Osteoblast (primary cell): Measurements from ENCODE around the gene TERB1. TPM values are rescaled to one million over a fixed set of nuclear protein-coding genes. Genes with fewer than 3 reads are reported as not detected.
"Not testable (repeated sequence)": the region's sequence is repeated elsewhere in the genome, so short reads cannot be mapped to it uniquely, and the experiment has no call there.

Experiments
- DNase-seq: peaks from one replicate; pipeline ENCODE4 v3.0.0; 2011; ENCODE audit warnings: low spot score, mixed read lengths; ENCODE audit not compliant: insufficient read length; ENCODE audit errors: missing footprints
- H2AFZ ChIP-seq: 2 replicates; pipeline ENCODE4 v1.6.0; 2011; ENCODE audit warnings: mild to moderate bottlenecking, low read length
- H3K27ac ChIP-seq: 2 replicates; pipeline ENCODE4 v1.5.1; 2011; ENCODE audit warnings: mild to moderate bottlenecking, low read depth, low read length, moderate library complexity
- H3K27me3 ChIP-seq: 2 replicates; pipeline ENCODE4 v1.6.0; 2012; ENCODE audit warnings: mild to moderate bottlenecking, control low read depth, inconsistent platforms, low read length, moderate library complexity; ENCODE audit not compliant: insufficient read depth
- H3K36me3 ChIP-seq: 2 replicates; pipeline ENCODE4 v1.5.1; 2011; ENCODE audit warnings: mild to moderate bottlenecking, low read length, control low read depth, moderate library complexity; ENCODE audit not compliant: insufficient read depth
- H3K4me1 ChIP-seq: 2 replicates; pipeline ENCODE4 v1.5.1; 2011; ENCODE audit warnings: mild to moderate bottlenecking, low read length, control low read depth, moderate library complexity; ENCODE audit not compliant: insufficient read depth
- H3K4me2 ChIP-seq: 2 replicates; pipeline ENCODE4 v1.6.0; 2011; ENCODE audit warnings: mild to moderate bottlenecking, low read length; ENCODE audit not compliant: insufficient read depth
- H3K4me3 ChIP-seq: fragments of 200-600 bp; sonication (generic); 3 replicates; pipeline ENCODE4 v1.5.1; 2012; ENCODE audit warnings: mild to moderate bottlenecking, low read length, inconsistent platforms; ENCODE audit not compliant: insufficient read depth
- H3K79me2 ChIP-seq: 2 replicates; pipeline ENCODE4 v1.6.0; 2012; ENCODE audit warnings: mild to moderate bottlenecking, low read length, control low read depth, inconsistent platforms; ENCODE audit not compliant: insufficient read depth
- H3K9me3 ChIP-seq: 2 replicates; pipeline ENCODE4 v1.5.1; 2011; ENCODE audit warnings: low read depth, low read length, control low read depth
- H4K20me1 ChIP-seq: 2 replicates; pipeline ENCODE4 v1.6.0; 2012; ENCODE audit warnings: mild to moderate bottlenecking, low read length, control low read depth; ENCODE audit not compliant: insufficient read depth
- total RNA-seq: library from RNA; depleted of rRNA; stranded (reverse); fragments of >200 nt; gene quantifications from 2 replicates; pipeline ENCODE4 v1.2.3, GENCODE V29; 2012
- TF ChIP-seq, protein P1 (sequence below): IDR thresholded peaks from 2 replicates; pipeline ENCODE4 v1.5.1; 2011; ENCODE audit warnings: mild to moderate bottlenecking, low read depth, low read length, moderate library complexity; ENCODE audit errors: extremely low read depth

The TERB1 gene
- total RNA-seq, 1 donor, result 0.36 TPM

DNA sequence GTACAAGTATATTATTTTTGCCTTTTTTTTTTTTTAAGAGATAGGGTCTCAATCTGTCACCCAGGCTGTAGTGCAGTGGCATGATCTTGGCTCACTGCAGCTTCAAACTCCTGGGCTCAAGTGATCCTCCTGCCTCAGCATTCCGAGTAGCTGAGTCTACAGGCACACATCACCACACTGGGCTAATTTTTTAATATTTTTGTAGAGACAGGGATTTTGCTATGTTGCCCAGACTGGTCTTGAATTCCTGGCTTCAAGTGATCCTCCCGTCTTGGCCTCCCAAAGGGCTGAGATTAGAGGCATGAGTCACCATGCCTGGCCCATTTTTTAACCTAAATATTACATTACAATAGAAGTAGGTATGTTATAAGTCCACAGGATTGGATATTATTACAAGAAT, 3.2 kb downstream of the TERB1 start:
- H3K27ac ChIP-seq, result no peak overlapping the region
- H3K4me2 ChIP-seq, result no peak overlapping the region
- H3K4me1 ChIP-seq, result no peaks in the 10 kb centered on the region
- H3K27me3 ChIP-seq, result no peaks in the 10 kb centered on the region
- no peak overlapping the region for H2AFZ ChIP-seq
- H3K79me2 ChIP-seq, result no peaks in the 10 kb centered on the region
- no peaks in the 10 kb centered on the region for H4K20me1 ChIP-seq
- no peak for DNase-seq
- TF ChIP-seq, protein P1, sequence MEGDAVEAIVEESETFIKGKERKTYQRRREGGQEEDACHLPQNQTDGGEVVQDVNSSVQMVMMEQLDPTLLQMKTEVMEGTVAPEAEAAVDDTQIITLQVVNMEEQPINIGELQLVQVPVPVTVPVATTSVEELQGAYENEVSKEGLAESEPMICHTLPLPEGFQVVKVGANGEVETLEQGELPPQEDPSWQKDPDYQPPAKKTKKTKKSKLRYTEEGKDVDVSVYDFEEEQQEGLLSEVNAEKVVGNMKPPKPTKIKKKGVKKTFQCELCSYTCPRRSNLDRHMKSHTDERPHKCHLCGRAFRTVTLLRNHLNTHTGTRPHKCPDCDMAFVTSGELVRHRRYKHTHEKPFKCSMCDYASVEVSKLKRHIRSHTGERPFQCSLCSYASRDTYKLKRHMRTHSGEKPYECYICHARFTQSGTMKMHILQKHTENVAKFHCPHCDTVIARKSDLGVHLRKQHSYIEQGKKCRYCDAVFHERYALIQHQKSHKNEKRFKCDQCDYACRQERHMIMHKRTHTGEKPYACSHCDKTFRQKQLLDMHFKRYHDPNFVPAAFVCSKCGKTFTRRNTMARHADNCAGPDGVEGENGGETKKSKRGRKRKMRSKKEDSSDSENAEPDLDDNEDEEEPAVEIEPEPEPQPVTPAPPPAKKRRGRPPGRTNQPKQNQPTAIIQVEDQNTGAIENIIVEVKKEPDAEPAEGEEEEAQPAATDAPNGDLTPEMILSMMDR, result no peak
- peaks cover 16% of the 10 kb centered on the region for H3K36me3 ChIP-seq
- no peak overlapping the region for H3K4me3 ChIP-seq
- H3K9me3 ChIP-seq, result no peaks in the 10 kb centered on the region

DNA sequence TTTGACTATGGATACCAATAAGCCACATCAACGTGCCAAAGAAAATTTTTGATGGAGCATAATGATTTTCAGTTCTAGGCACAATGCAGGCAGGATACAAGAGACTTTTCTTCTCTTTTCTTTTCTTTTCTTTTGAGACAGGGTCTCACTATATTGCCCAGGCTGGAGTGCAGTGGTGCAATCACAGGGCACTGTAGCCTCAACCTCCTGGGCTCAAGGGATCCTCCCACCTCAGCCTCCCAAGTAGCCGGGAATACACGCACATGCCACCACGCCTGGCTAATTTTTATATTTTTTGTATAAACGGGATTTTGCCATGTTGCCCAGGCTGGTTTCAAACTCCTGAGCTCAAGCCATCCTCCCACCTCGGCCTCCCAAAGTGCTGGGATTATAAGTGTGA, 7.4 kb downstream of the TERB1 start:
- not testable (repeated sequence) for H3K27ac ChIP-seq, DNase-seq, H3K27me3 ChIP-seq, H3K79me2 ChIP-seq, H2AFZ ChIP-seq, H3K4me2 ChIP-seq, H3K9me3 ChIP-seq, H4K20me1 ChIP-seq, H3K36me3 ChIP-seq, H3K4me3 ChIP-seq, H3K4me1 ChIP-seq

DNA sequence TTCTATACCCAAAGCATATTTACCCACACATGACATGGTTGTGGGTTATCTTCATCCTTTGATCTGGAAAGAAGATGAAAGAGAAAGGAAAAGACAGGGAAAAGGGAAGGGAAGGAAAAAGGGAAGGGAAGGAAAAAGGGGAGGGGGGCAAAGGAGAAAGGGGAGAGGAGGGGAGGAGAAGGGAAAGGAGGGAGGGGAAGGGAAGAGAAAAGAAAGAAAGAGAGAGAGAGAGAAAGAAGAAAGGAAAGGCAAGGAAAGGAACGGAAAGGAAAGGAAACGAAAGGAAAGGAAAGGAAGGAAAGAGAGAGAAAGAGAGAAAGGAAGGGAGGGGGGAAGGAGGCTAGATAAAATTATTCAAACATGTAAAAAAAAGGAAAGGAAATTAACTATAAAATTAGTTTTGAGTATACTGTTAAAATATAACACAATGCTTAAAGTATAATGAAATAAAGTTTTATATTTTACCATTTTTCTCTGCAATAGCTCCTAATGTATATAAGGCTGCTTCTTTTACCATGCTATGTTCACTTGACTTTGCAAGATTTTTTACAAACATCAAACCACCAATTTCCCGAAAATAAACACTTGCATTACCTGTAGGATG, 11.2 kb downstream of the TERB1 start:
- Histone ChIP-seq H3K27me3 (no peaks in the 10 kb centered on the region), H3K4me1 (no peaks in the 10 kb centered on the region), H2AFZ (no peak overlapping the region), H3K9me3 (no peaks in the 10 kb centered on the region), H4K20me1 (no peaks in the 10 kb centered on the region), H3K27ac (no peak overlapping the region), H3K36me3 (no peaks in the 10 kb centered on the region), H3K79me2 (no peaks in the 10 kb centered on the region), H3K4me2 (no peak overlapping the region), H3K4me3 (no peak overlapping the region)
- DNase-seq, result no peak
- TF ChIP-seq, protein P1, result no peak

DNA sequence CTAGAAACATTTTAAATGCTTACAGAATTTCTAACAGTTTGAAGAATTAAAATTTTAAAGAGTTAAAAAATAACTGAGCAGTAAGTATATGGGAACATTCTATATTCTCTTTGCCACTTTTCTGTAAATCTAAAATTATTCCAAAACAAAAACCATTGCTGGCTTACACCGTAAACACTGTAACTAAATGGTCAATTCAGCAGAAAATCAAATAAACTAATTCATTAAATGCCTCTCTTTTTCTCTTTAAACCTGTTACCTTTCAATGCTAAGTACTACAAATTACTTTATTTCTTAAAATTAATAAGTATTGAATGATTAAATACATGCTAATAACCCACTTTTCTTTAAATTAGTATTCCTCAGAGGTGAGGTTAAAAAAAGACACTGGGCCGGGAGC, 14.0 kb downstream of the TERB1 start:
- no peak overlapping the region for H3K27ac ChIP-seq
- H3K4me3 ChIP-seq, result no peak overlapping the region
- no peaks in the 10 kb centered on the region for H3K36me3 ChIP-seq
- no peak overlapping the region for H2AFZ ChIP-seq
- no peaks in the 10 kb centered on the region for H3K9me3 ChIP-seq
- H3K4me1 ChIP-seq, result no peaks in the 10 kb centered on the region
- no peaks in the 10 kb centered on the region for H4K20me1 ChIP-seq
- no peak overlapping the region for H3K4me2 ChIP-seq
- no peaks in the 10 kb centered on the region for H3K79me2 ChIP-seq
- no peaks in the 10 kb centered on the region for H3K27me3 ChIP-seq
- TF ChIP-seq, protein P1, result no peak
- no peak for DNase-seq
